ENCODE data around the gene RNF166.
A peak's percentile ranks its signal among the peaks of the same experiment; 100 is the strongest.

Gene RNF166

GRCh38 chr16:88752386-88753002 is 46.3 kb upstream of the RNF166 start:
- Histone ChIP-seq H3K27me3 (replicated peaks; ENCODE audit: control insufficient read depth, insufficient read depth, low read length) (no peaks in the 10 kb centered on the region), H3K4me3 (replicated peaks; ENCODE audit: low read depth, low read length) (no peak overlapping the region), H3K36me3 (ENCODE audit: control insufficient read depth, insufficient read depth, low read length) (peaks cover 5% of the 10 kb centered on the region)
- no peak for DNase-seq (ENCODE audit: extremely low read depth, insufficient read length)
- no peak for TF ChIP-seq CTCF (IDR thresholded peaks at IDR 0.05; ENCODE audit: insufficient read depth, low read length, poor library complexity, severe bottlenecking)

GRCh38 chr16:88750854-88751253 is 44.6 kb upstream of the RNF166 start:
- H3K36me3 ChIP-seq (ENCODE audit: control insufficient read depth, insufficient read depth, low read length): peaks cover 5% of the 10 kb centered on the region
- TF ChIP-seq CTCF (IDR thresholded peaks at IDR 0.05; ENCODE audit: insufficient read depth, low read length, poor library complexity, severe bottlenecking): no peak
- H3K27me3 ChIP-seq (replicated peaks; ENCODE audit: control insufficient read depth, insufficient read depth, low read length): no peaks in the 10 kb centered on the region
- DNase-seq (ENCODE audit: extremely low read depth, insufficient read length): no peak
- no peak overlapping the region for H3K4me3 ChIP-seq (replicated peaks; ENCODE audit: low read depth, low read length)

- Histone ChIP-seq H3K27me3 (replicated peaks; ENCODE audit: control insufficient read depth, insufficient read depth, low read length) (no peaks in the 10 kb centered on the region), H3K36me3 (ENCODE audit: control insufficient read depth, insufficient read depth, low read length) (peaks cover 3% of the 10 kb centered on the region), H3K4me3 (replicated peaks; ENCODE audit: low read depth, low read length) (no peak overlapping the region)
- DNase-seq (ENCODE audit: extremely low read depth, insufficient read length): no peak
- TF ChIP-seq CTCF (IDR thresholded peaks at IDR 0.05; ENCODE audit: insufficient read depth, low read length, poor library complexity, severe bottlenecking): no peak
Observed at GRCh38 chr16:88749358-88749757, 43.1 kb upstream of the RNF166 start.

- no peak for TF ChIP-seq CTCF (IDR thresholded peaks at IDR 0.05; ENCODE audit: insufficient read depth, low read length, poor library complexity, severe bottlenecking)
Observed at GRCh38 chr16:88748364-88748763, 42.2 kb upstream of the RNF166 start.

GRCh38 chr16:88747588-88748301 is 41.5 kb upstream of the RNF166 start:
- Histone ChIP-seq H3K27me3 (replicated peaks; ENCODE audit: control insufficient read depth, insufficient read depth, low read length) (no peaks in the 10 kb centered on the region), H3K36me3 (ENCODE audit: control insufficient read depth, insufficient read depth, low read length) (peaks cover 3% of the 10 kb centered on the region), H3K4me3 (replicated peaks; ENCODE audit: low read depth, low read length) (no peak overlapping the region)
- TF ChIP-seq CTCF (IDR thresholded peaks at IDR 0.05; ENCODE audit: insufficient read depth, low read length, poor library complexity, severe bottlenecking): peak; percentile 68
- peak; percentile 48 for DNase-seq (ENCODE audit: extremely low read depth, insufficient read length)

More at GRCh38 chr16:88748364-88748763, 42.2 kb upstream of the RNF166 start:
- no peak overlapping the region for H3K4me3 ChIP-seq (replicated peaks; ENCODE audit: low read depth, low read length)
- H3K27me3 ChIP-seq (replicated peaks; ENCODE audit: control insufficient read depth, insufficient read depth, low read length): no peaks in the 10 kb centered on the region
- DNase-seq (ENCODE audit: extremely low read depth, insufficient read length): no peak
- peaks cover 2% of the 10 kb centered on the region for H3K36me3 ChIP-seq (ENCODE audit: control insufficient read depth, insufficient read depth, low read length)
